ENCODE results near the gene TAGLN3.

Gene TAGLN3

DNA sequence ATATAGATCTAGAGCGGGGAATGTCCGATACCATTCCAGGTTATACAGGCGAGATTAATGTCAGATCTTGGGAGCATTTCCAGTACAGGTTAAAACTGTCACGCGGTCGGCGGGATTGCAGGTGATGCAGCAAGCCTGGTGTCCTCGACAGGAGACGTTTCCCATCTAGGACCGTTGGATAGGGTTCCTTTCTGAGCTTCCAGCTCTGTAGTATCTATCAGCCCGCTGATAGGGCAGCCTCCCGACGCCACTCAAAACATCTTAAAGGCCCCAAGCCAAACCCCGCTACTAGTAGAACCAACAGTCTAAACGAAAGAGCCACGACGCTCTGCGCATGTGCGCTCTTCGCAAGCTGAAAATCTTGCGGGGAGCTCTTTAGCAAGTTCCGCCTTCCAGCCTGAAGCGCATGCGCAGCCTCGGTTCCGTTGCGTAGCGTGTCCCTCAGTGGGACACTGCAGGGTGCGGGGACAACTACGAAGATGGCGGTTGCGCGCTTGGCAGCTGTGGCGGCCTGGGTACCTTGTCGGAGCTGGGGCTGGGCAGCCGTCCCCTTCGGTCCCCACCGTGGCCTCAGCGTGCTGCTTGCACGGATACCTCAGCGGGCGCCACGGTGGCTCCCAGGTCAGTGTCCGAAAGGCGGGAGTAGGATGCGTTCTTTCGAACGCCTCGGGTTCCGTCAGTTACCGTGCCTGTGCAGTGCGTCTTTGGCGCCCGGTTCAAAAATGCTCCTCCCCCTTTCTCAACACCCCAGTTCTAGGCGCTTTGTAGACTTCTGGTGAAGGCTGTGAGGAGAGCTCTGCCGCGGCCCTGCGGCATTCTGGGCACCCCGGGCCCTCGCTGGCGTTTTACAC, 19.9 kb upstream of the TAGLN3 start, which contains the start of gene ABHD10:
ABHD10 (plus strand) TSS at position 444 of the 851 bp plus-strand sequence; CDS start at position 480, 36 bp downstream.
- peak; percentile 97 to 98 for DNase-seq

DNA sequence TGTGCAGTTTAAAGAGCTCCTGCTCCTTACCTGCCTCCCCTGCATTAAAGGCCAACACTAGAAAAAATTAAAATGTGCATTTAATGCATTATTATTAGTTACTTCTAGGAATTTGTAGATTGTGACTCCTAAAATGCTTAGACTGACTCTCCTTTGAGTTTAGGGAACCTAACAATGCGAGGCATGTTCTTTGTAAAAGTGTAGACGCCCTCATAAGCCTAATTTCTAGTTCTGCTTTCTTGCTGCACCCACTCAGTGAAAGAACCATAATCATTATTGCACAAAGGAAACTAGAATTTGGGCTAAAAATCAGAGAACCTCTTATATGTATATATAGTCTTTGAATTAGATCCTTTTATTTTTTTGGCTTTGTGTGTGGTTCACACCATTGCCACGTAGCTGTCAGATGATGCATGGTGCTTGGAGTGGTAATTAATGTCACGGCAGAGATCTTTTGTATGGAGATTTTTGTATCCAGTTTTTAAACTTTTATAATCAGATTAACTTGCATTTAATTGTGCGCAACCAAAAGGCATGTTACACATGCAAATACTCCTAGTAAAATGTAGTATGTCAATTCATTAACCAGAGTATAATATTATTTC, 19.2 kb upstream of the TAGLN3 start:
- DNase-seq, result no peak

DNA sequence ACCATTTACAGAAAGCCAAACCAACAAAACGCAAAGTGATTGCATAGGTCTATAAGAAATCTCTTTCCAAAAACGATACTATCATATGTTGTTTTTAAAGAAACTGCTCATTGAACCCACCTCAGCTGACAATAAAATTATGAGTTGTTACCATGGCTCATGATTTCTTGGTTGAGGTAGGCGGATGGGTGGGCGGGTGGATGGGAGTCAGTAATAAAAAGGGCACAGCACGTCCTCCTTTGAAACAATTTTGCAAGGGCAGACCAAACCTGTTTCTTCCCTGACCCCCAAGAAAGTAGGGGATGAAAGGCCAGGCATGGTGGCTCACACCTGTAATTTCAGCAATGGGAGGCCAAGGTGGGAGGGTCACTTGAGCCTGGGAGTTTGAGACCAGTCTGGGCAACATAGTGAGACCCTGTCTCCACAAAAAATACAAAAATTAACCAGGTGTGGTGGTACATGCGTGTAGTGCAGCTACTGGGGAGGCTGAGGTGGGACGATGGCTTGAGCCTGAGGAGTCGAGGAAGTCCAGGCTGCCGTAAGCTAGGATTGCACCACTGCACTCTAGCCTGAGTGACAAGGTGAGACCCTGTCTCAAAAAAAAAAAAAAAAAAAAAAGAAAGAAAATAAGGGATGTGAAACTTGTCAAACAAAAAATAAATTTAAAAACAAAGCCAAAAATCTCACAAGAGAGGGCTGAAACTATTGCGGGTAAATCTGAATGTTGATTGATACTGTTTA, 17.8 kb upstream of the TAGLN3 start:
- peak; percentile 59 to 64 for DNase-seq

DNA sequence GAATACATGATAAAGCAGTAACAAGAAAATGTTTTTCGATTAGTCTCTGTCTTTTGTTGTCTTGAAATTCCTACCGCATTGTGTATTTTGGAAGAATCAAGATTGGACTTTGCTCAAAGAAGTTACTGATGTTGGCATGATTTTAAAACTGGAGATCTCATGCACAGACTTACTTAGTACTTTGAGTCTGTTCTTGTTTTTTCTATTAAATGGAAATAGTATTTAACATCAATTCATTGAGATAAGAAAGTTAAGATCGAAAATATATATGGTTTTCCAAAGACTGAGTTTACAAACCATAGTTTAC, 17.3 kb upstream of the TAGLN3 start:
- DNase-seq, result no peak

DNA sequence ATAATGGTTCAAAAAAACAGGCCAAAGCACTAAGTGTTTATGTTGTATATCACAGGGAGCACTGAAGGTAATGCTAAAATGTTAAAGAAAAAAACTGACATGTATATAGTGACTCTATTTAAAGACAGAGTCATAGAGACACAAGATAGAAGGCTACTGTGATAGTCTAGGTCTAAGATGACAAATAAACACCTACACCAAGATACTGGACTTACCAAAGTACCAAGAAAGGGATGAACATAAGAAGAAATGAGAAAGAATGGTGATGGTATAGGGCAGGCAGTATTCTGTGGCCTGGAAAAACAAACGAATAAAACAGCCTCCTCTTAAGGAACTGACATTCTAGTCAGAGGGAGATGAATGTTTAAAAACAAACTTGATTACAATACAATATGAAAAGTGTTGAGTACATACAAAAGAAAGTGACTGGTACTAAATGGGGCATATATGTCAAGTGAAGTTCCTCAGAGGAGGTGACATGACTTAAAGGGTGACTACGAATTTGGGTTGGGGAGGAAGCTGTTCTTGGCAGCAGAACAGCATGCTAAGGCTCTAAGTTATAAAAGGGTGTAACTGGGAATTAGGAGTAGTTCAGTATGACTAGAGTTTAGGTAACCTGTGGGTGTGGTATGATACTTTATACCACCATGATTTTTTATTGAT, 14.0 kb upstream of the TAGLN3 start:
- DNase-seq, result no peak

DNA sequence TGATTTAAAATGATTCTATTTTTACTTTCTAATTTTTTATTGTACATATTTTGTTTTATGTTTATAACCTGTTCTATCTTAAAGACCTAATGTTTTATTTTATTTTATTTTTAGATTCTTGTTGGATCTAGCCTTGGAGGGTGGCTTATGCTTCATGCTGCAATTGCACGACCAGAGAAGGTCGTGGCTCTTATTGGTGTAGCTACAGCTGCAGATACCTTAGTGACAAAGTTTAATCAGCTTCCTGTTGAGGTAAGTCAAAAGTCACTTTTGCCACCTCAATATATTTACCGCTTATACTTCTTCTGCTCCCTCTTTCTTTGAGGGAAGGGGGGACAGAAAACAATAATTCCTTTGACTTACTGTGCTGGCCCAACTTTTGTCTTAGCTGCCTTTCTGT, 11.9 kb upstream of the TAGLN3 start:
- DNase-seq, result no peak

DNA sequence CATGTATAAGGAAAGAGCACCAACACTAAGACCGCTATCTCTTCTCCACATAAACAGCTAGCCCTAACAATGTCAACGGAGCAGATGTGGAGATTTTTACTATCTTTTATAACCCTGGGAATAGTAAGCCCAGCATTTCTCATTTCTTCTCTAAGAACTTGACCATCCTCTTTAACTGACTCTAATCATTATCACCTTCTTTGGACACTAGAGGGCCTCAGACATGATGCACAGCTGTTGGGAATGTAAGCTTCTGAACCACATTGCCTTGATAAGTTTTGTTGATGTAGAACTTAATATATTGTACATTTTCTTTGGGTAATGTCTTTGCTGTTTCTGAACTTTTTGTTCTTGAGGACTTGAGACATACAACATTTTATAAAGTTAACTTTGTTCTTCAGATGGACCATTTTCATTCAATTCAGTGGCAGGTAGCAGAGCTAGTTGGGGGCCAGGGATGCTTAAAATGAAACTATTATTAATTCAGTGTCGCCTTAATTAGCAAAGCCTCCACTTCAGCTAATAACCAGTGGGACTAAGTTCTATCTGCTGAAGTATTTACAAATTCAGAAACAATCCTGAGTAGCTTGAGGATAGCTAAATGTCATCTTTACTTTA, 9.6 kb upstream of the TAGLN3 start:
- no peak for DNase-seq

DNA sequence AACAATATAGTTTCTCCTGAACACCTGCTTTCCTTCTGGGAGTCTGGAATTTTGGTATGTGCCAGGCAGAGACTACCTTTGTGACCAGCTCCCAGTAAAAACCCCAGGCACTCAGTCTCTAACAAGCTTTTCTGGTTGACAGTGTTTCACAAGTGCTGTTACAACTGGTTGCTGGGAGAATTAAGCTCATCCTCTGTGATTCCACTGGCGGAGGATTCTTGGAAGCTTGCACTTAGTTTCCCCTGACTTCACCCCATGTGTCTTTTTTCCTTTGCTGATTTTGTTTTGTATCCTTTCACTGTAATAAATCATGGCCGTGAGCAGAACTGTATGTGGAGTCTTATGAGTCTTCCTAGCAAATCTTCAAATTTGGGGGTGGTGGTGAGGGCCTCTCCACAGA, 5.7 kb upstream of the TAGLN3 start:
- no peak for DNase-seq

DNA sequence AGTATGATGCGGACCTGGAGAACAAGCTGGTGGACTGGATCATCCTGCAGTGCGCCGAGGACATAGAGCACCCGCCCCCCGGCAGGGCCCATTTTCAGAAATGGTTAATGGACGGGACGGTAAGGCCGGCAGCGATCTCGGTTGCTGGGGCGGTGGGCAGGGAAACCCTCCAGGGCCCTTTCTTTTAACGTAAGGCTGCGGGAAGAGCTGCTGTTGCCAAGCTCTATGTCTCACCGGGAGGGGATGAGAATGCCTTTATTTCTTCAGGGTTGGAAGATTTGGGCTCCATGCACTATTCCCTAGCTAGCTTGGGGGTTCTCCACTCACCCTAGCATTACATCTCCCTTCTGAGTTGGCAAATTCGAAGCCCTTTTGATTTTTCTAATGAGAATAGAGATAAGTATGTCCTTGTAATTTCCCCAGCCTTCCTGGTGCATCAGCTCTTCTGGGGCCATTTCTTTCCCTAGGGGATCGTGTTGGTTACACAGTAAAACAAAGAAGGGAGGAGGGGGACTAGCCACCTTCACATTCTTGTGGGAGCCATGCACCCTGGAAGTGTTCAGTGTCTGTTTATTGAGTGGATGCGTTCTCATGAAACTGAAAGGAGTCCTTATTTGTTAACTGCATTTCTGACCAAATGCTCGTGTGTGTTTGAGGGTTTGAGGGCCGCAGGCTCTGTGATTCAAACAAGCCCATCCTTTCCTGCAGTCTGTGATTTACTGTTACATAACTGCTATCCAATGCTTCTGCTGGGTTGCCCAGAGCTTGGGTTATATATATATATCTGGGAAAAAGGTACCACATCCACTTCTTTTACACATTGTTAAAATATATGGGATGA, 982 bp downstream of the TAGLN3 start:
- DNase-seq, result no peak

DNA sequence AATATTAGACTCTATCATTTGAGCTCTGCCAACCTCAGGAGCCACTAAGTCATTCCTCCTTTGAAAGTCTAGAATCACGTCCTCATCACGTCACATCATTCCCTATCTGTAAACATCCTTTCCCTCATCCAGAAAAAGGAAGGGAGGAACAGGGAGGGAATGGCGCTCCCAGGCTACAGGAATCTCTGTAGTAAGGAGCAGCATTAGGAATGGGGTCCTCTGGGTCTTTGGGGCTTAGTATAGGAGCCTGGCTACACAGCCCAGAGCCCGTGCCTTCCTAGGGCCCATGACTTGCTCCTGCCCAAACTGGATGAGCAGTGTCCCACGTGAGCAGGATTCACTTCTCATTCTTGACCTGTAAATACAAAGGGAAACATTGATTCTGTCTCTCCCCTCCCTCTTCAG, 1.6 kb downstream of the TAGLN3 start:
- DNase-seq, result no peak

DNA sequence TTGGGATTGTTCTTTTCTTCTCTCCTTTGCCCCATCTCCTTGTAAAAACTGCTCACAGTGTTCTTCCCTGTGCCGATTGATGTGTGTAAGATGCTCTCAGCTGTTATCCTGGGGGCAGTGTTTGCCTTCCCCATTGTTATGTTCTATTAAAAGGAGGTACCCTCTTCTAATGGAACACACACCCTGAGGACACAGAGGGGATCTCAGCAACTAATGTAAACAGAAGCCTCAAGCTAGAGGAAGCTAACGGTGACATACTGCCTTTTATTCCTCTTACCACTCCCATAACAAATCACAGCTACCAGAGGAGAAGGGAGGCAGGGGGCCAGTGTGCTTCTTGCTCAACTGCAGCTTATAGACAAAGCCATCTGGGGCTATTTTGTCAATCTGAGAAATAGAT, 2.2 kb downstream of the TAGLN3 start:
- DNase-seq, result no peak

DNA sequence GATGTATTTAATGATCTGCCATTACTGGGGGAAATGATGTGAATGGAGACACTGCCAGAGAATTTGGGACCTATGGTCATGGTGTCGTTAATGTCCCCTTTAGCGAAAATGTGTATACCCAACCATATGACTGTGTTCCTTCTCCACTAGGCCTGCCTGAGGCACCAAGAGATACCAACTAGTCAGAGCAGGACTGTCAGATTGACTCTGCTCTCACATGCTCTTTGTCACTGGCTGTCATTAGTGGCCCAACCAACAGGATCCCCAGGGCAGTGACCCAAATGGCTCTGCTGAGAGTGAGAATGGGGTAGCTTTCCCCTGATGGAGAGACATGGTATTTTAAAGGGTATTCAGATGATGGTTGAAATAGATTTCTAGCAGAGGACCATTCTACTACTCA, 2.8 kb downstream of the TAGLN3 start:
- DNase-seq, result no peak

DNA sequence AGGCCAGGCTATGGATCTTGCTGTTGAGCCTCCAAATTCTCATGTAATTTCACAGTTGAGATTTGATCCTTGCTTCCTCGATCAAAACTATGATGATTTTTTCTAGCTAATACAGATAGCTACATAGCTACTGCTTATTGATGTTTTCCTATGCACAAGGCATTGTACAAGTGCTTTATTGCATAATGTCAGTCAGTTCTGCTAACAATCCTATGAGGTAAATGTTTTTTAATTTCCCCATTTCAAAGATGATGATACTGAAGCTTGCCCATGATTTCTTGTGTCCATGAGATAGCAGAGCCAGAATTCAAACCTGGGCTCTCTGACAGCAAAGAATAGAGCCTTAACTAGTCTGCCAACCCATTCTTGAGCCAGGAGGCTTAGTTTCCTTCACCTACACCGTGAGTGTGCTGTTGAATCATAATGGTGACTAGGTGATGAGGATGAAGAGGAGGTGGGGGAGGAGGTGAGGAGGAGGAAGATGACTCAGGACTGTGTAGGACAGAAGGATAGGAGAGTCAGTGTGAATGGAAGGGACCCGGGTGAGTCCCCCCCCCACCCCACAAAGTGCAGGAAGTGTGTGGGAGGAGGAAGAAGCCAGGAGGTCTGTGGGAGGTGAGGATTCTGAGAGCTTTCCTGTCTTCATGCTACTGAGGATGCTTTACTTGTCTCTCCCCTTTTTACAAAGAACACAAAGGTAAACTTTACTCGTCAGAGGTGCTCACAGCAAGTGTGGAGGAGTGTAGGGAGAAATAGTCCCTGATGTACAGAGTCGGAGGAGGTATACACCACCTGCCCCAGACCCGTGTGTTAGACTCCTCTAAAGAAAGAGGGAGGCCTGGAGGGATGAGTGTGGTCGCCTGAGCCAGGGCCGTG, 3.6 kb downstream of the TAGLN3 start:
- peak; percentile 60 to 69 for DNase-seq

DNA sequence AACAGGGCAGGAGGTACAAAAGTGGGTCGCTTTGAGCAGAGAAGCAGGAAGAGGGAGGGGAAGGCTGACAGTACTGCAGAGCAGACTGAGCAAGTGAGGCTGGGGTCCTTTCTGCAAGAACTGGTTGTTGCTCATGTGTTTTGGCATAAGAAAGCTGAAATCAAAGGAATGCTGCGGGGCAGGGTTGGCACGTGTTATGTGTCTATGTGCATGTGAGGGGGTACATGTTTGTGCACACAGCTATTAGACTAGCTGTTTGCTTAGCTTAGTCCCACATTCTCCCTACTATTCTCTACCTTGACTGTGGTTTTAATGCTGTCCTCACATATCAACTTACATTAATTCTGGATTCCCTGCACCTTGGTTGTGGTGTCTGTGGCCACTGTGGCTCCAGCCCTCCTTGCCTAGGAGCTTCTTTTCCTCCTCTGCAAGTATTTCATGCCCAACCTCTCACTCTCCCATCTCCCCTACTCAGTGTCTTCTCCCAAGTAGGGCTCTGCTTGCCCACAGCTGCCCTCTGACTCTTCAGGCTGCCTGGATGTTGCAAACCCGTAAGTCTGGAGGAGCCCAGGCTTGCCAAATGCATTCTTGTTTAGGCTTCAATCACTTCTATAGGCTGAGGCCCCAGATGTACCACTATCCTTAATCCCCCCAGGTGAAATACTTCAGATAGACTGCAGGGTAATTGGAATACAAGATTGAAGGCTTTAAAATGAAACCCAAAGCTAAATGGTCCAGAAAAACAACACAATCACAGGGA, 4.8 kb downstream of the TAGLN3 start:
- no peak for DNase-seq

DNA sequence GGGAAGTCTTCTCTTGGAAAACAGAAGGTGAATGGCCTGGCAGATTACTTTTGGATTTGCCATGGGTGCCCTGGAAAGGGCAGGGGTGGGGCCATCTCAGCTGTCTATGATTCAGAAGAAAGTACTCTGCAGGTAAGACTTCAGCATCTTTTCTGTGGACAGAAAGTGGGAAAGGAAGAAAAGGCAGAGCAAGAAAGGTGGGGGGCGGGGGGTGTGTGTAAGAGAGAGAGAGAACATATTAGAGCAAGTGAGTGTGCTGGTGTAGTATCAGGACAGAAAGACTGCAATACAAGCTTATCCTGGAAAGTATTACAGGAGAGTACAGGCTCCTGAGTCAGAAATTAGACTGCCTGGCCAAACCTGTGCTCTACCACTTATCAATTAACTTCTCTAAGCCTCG, 5.5 kb downstream of the TAGLN3 start:
- DNase-seq, result no peak

DNA sequence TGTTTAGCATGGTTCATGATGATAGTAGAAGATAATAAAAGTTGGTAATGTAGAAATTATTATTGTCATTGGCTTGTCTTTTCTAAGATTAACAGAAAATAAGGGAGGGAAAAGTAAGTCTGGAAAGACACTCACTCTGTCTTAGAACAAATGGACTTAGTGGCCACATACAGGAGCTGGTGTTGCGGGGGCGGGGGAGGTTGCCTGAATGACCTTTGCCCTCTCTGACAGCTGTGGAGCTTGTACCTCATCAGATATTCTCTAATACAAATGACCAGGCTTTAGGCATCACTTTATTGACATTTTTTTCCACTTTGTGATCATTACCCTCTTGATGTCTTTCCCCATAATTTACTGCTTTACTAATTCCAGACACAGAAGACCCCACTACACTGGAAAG, 5.9 kb downstream of the TAGLN3 start:
- no peak for DNase-seq

DNA sequence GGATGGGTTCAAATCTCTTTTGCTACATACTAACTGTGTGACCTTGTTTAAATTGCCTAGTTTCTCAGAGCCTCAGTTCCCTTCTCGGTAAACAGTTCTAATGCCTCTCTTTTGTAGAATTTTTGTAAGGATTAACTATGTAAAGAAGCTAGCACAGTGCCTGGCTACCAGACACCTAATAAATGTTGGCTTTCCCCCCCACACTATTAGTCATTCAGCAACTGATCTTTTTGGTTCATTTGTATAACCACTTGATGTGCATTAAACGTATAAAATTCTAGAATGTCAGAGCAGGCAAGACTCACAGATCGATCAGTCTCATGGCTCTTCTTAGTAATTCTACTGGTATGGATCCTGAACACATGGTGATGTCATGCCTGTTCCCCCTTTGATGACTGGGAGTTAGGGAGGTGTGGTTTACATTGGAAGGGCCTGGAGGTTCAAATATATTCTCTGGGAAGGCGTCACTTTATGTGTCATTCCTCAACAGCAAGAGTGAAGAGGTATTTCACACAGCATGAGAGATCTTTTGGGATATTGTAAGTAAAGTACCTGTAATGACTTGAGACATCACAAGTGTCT, 6.5 kb downstream of the TAGLN3 start:
- no peak for DNase-seq

DNA sequence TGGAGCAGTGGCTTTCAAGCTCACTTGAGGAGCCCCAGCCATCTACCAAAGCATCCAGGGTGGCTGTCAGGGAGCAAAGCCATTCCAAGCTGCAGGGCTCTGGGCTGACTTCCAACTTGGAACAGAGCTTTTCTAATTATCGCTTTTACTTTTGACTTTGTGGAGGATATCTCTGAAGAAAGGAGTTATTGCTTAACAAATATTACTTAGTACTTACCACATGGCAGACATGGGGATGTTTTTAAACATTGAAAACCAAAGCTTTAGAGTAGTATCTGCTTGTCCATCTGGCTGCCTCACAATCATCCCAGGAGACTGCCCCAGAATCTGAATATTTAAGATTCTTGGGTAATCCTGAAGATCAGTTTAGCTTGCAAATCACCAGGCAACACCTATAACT, 8.9 kb downstream of the TAGLN3 start:
- no peak for DNase-seq

DNA sequence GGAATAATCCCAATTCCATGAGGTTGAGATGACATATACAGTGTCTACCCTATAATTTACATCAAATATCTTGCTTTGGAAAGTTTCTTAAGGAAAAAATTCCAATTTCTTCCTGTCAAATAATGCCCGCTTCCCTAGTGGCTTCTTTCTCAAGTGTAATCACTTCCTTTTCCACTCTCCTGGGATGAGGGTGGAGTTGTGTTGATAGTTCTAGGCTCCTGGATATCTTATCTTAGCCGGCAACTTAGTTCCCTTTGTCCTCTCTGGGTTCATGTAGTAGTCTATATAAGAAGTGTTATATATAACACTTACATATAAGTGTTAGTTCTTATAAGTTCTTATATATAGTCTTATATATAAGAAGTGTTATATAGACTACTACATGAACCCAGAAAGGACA, 10.9 kb downstream of the TAGLN3 start:
- DNase-seq, result no peak

DNA sequence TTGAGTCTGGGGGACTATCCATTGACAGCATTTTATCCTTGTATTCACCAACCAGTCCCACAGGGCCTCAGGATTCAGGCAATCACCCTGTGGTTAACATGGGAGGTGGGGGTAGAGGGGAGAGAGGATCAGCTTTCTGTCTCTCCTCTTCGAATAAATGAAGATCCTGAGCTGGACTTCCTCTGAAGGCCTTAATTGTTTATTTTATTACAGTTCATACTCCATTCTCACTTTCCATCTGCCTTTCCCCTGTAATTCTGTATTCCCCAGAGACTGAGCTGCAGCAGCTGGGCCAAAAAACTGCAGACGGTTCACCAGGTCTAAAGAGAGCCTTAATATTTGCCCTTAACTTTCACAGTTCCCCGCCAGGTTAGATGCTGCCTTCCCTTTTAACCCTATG, 11.9 kb downstream of the TAGLN3 start:
- DNase-seq, result no peak
